Measurements from ENCODE around the gene KLRF2.

KLRF2 gene

GRCh38 chr12:9858135-9858534, 23.2 kb upstream of the KLRF2 start:
- Histone ChIP-seq H3K4me1 (ENCODE audit: low read depth, poor library complexity, severe bottlenecking) (no peaks in the 10 kb centered on the region), H3K27me3 (ENCODE audit: insufficient read depth, low read depth) (no peaks in the 10 kb centered on the region), H3K9ac (no peak overlapping the region), H4K20me1 (ENCODE audit: insufficient read depth) (no peaks in the 10 kb centered on the region), H3K79me2 (ENCODE audit: insufficient read depth, low read depth) (no peaks in the 10 kb centered on the region), H3K36me3 (ENCODE audit: insufficient read depth) (no peaks in the 10 kb centered on the region), H3K27ac (no peak overlapping the region), H3K4me3 (IDR thresholded peaks at IDR 0.05; ENCODE audit: insufficient read depth, low read depth, low read length) (no peak overlapping the region), H3K4me2 (no peak overlapping the region), H2AFZ (ENCODE audit: low read depth) (no peak overlapping the region)
- TF ChIP-seq, protein P1, sequence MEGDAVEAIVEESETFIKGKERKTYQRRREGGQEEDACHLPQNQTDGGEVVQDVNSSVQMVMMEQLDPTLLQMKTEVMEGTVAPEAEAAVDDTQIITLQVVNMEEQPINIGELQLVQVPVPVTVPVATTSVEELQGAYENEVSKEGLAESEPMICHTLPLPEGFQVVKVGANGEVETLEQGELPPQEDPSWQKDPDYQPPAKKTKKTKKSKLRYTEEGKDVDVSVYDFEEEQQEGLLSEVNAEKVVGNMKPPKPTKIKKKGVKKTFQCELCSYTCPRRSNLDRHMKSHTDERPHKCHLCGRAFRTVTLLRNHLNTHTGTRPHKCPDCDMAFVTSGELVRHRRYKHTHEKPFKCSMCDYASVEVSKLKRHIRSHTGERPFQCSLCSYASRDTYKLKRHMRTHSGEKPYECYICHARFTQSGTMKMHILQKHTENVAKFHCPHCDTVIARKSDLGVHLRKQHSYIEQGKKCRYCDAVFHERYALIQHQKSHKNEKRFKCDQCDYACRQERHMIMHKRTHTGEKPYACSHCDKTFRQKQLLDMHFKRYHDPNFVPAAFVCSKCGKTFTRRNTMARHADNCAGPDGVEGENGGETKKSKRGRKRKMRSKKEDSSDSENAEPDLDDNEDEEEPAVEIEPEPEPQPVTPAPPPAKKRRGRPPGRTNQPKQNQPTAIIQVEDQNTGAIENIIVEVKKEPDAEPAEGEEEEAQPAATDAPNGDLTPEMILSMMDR (conservative IDR thresholded peaks at IDR 0.05; ENCODE audit: low read depth, low read length) = no peak

DNA sequence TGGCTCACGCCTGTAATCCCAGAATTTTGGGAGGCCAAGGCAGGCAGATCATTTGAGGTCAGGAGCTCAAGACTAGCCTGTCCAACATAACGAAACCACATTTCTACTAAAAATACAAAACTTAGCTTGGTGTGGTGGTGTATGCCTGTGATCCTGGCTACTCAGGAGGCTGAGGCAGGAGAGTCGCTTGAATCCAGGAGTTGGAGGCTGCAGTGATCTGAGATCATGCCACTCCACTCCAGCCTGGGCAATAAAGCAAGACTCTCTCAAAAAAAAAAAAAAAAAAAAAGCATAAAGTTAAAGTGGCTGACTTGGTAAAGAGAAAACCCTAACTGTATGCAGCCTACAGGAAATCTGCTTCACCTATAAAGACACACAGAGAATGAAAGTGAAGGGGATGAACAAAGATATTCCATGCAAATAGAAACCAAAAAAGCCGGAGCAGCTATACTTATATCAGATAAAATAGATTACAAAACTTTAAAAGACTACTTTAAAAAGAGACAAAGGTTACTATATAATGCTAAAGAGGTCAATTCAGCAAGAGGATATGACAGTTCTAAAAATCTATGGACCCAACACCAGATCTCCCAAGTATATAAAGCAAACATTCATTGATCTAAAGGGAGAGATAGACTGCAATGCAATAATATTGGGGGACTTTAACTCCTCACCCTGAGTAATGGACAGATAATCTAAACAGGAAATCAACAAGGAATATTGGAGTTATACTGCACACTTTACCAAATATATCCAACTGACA, 16.2 kb upstream of the KLRF2 start:
- peak overlapping the region; percentile 56; the same call in 1 of the 2 replicates for H3K9ac ChIP-seq
- peak overlapping the region; percentile 74 for H3K27ac ChIP-seq
- no peak overlapping the region for H2AFZ ChIP-seq (ENCODE audit: low read depth)
- no peaks in the 10 kb centered on the region for H4K20me1 ChIP-seq (ENCODE audit: insufficient read depth)
- H3K27me3 ChIP-seq (ENCODE audit: insufficient read depth, low read depth) = no peaks in the 10 kb centered on the region
- no peaks in the 10 kb centered on the region for H3K36me3 ChIP-seq (ENCODE audit: insufficient read depth)
- peaks cover 29% of the 10 kb centered on the region for H3K4me1 ChIP-seq (ENCODE audit: low read depth, poor library complexity, severe bottlenecking)
- TF ChIP-seq, protein P1 (conservative IDR thresholded peaks at IDR 0.05; ENCODE audit: low read depth, low read length) = no peak
- H3K79me2 ChIP-seq (ENCODE audit: insufficient read depth, low read depth) = no peaks in the 10 kb centered on the region
- H3K4me3 ChIP-seq (IDR thresholded peaks at IDR 0.05; ENCODE audit: insufficient read depth, low read depth, low read length) = no peak overlapping the region
- H3K4me2 ChIP-seq = peak overlapping the region; percentile 55

GRCh38 chr12:9866860-9867269, 14.4 kb upstream of the KLRF2 start:
- H3K79me2 ChIP-seq (ENCODE audit: insufficient read depth, low read depth) = no peaks in the 10 kb centered on the region
- peak overlapping the region; percentile 55; the same call in 1 of the 2 replicates for H3K4me2 ChIP-seq
- no peaks in the 10 kb centered on the region for H4K20me1 ChIP-seq (ENCODE audit: insufficient read depth)
- peak overlapping the region; percentile 74 for H3K27ac ChIP-seq
- H3K9ac ChIP-seq = peak overlapping the region; percentile 56
- TF ChIP-seq, protein P1 (conservative IDR thresholded peaks at IDR 0.05; ENCODE audit: low read depth, low read length) = no peak
- peaks cover 35% of the 10 kb centered on the region for H3K4me1 ChIP-seq (ENCODE audit: low read depth, poor library complexity, severe bottlenecking)
- no peak overlapping the region for H3K4me3 ChIP-seq (IDR thresholded peaks at IDR 0.05; ENCODE audit: insufficient read depth, low read depth, low read length)
- H2AFZ ChIP-seq (ENCODE audit: low read depth) = peak overlapping the region; percentile 5; the same call in 1 of the 2 replicates
- no peaks in the 10 kb centered on the region for H3K27me3 ChIP-seq (ENCODE audit: insufficient read depth, low read depth)
- H3K36me3 ChIP-seq (ENCODE audit: insufficient read depth) = no peaks in the 10 kb centered on the region

GRCh38 chr12:9867531-9867930, 13.8 kb upstream of the KLRF2 start:
- peaks cover 35% of the 10 kb centered on the region for H3K4me1 ChIP-seq (ENCODE audit: low read depth, poor library complexity, severe bottlenecking)
- no peak overlapping the region for H2AFZ ChIP-seq (ENCODE audit: low read depth)
- H3K4me3 ChIP-seq (IDR thresholded peaks at IDR 0.05; ENCODE audit: insufficient read depth, low read depth, low read length) = no peak overlapping the region
- H3K79me2 ChIP-seq (ENCODE audit: insufficient read depth, low read depth) = no peaks in the 10 kb centered on the region
- H3K9ac ChIP-seq = peak overlapping the region; percentile 56
- no peaks in the 10 kb centered on the region for H4K20me1 ChIP-seq (ENCODE audit: insufficient read depth)
- peak overlapping the region; percentile 55; the same call in 1 of the 2 replicates for H3K4me2 ChIP-seq
- H3K36me3 ChIP-seq (ENCODE audit: insufficient read depth) = no peaks in the 10 kb centered on the region
- TF ChIP-seq, protein P1 (conservative IDR thresholded peaks at IDR 0.05; ENCODE audit: low read depth, low read length) = no peak
- H3K27ac ChIP-seq = peak overlapping the region; percentile 74
- no peaks in the 10 kb centered on the region for H3K27me3 ChIP-seq (ENCODE audit: insufficient read depth, low read depth)

Measured in KMS-11 (cell line).